GM12878 (cell line): ENCODE data around the gene SLC8B1. TPM values are rescaled to one million over a fixed set of nuclear protein-coding genes. Genes with fewer than 3 reads are reported as not detected.

ENCODE experiments used
- ATAC-seq: fragments of 200-7000 bp; cut with Tn5 transposase; 3 replicates; pipeline ENCODE4 v1.9.1; 2020; ENCODE audit warnings: mild to moderate bottlenecking, moderate library complexity
- BruUV-seq: library from RNA; stranded (reverse); fragments of 400-500 nt; replicated peaks from 2 replicates; lab custom pipeline; 2021; lab: Mats Ljungman, UMichigan
- CTCF ChIA-PET: fragments of 300-600 bp; sonication (Branson Sonifier 250); formaldehyde crosslinking; extraction: SDS; loops from one replicate; lab custom pipeline; 2021; ENCODE audit warnings: inconsistent platforms; lab: Yijun Ruan, JAX
- POLR2A ChIA-PET: fragments of 350-600 bp; formaldehyde crosslinking; extraction: SDS; loops from one replicate; lab custom pipeline; 2021; ENCODE audit warnings: inconsistent platforms; lab: Charles Lee
- RAD21 ChIA-PET: fragments of 300-600 bp; sonication (Branson Sonifier 250); formaldehyde crosslinking; loops from one replicate; lab custom pipeline; 2023; ENCODE audit warnings: antibody characterized with exemption; ENCODE audit not compliant: unreplicated experiment; lab: Charles Lee
- SMC1A ChIA-PET: fragments of 300-600 bp; sonication (Branson Sonifier 250); formaldehyde crosslinking; loops from one replicate; lab custom pipeline; 2023; ENCODE audit not compliant: unreplicated experiment, uncharacterized antibody; lab: Charles Lee
- DNase-seq: peaks from one replicate; pipeline ENCODE4 v3.0.0-alpha.2; 2011; ENCODE audit warnings: low read depth, low spot score
- FAIRE-seq: peaks from 3 replicates; lab custom pipeline; 2011; peaks lifted over from hg19 to GRCh38; lab: Jason Lieb, UNC
- H2AFZ ChIP-seq: 2 replicates; pipeline ENCODE4 v1.6.0; 2011; ENCODE audit warnings: low read depth, low read length, control low read depth; ENCODE audit not compliant: control insufficient read depth
- H3K27ac ChIP-seq: 2 replicates; pipeline ENCODE4 v1.5.1; 2011; ENCODE audit warnings: control low read depth; ENCODE audit not compliant: control insufficient read depth, insufficient read depth
- H3K27me3 ChIP-seq, 2 experiments: replicated peaks in 1 of 2; 2 replicates each; pipeline versions ENCODE4 v1.6.0 to v1.6.1; 2011; ENCODE audit warnings: low read length in 1 of 2; ENCODE audit not compliant: control insufficient read depth in 2 of 2, insufficient read depth in 2 of 2
- H3K36me3 ChIP-seq, 2 experiments: 2 replicates each; pipeline ENCODE4 v1.5.1; 2011; ENCODE audit warnings: low read length in 1 of 2; ENCODE audit not compliant: control insufficient read depth in 2 of 2, insufficient read depth in 2 of 2
- H3K4me1 ChIP-seq: 2 replicates; pipeline ENCODE4 v1.6.1; 2011; ENCODE audit warnings: mild to moderate bottlenecking, low read length, moderate library complexity, mixed read lengths; ENCODE audit not compliant: control insufficient read depth, insufficient read depth
- H3K4me2 ChIP-seq: 2 replicates; pipeline ENCODE4 v1.6.0; 2011; ENCODE audit warnings: control low read depth; ENCODE audit not compliant: control insufficient read depth, insufficient read depth
- H3K4me3 ChIP-seq: fragments of 200-600 bp; sonication (generic); 2 replicates; pipeline ENCODE4 v1.5.1; 2016
- H3K79me2 ChIP-seq: 2 replicates; pipeline ENCODE4 v1.6.0; 2011; ENCODE audit warnings: low read length; ENCODE audit not compliant: control insufficient read depth, insufficient read depth
- H3K9ac ChIP-seq: 2 replicates; pipeline ENCODE4 v1.8.0; 2011; ENCODE audit warnings: low read length, control low read depth, mixed read lengths; ENCODE audit not compliant: control insufficient read depth, insufficient read depth
- H3K9me3 ChIP-seq: replicated peaks from 3 replicates; pipeline ENCODE4 v1.5.1; 2011; ENCODE audit warnings: mild to moderate bottlenecking, low read length; ENCODE audit not compliant: control insufficient read depth, insufficient read depth
- H4K20me1 ChIP-seq: 2 replicates; pipeline ENCODE4 v1.6.0; 2011; ENCODE audit not compliant: control insufficient read depth, insufficient read depth
- PAX8 ChIP-seq: fragments of 450-650 bp; IDR thresholded peaks from 2 replicates; pipeline ENCODE4 v1.6.1; 2017; ENCODE audit warnings: mild to moderate bottlenecking, moderate library complexity
- WGBS: methylation state at CpG from one replicate; pipeline ENCODE4 v1.1.6; 2016; ENCODE audit warnings: low lambda C conversion rate; ENCODE audit not compliant: insufficient replicate concordance, insufficient coverage; ENCODE audit errors: missing lambda C conversion rate; 5-methylcytosine and 5-hydroxymethylcytosine counted together
- in situ Hi-C: fragments of 300-500 bp; cut with MboI; formaldehyde crosslinking; loops from 9 replicates; pipeline ENCODE4 v1.14.3; 2018; ENCODE audit warnings: mixed read lengths
- intact Hi-C: fragments of 100-400 bp; cut with micrococcal nuclease; formaldehyde crosslinking; loops from one replicate; pipeline ENCODE4 v1.14.2; 2022; ENCODE audit not compliant: unreplicated experiment
- polyA plus RNA-seq, 11 experiments: library from polyadenylated mRNA; depleted of rRNA in 4 of 11; unstranded in 6 of 11; stranded (reverse) in 5 of 11; fragments of >200 nt; fragmentation: Nextera tagmentation in 4 of 11; fragmentation: Illumina TruSeq in 1 of 11; extraction: Ambion mirVana in 4 of 11; extraction: Trizol in 1 of 11; gene quantifications; 1 replicate in 1 of 11; 2 replicates in 10 of 11; pipeline versions ENCODE4 v1.2.1 to v1.2.3, GENCODE V29; 2011 to 2016; ENCODE audit warnings: inconsistent platforms in 2 of 11, missing spikeins in 2 of 11, low read depth in 1 of 11
- total RNA-seq, 4 experiments: library from RNA; depleted of rRNA in 3 of 4; stranded (reverse); fragments of >200 nt in 3 of 4; fragmentation: Illumina TruSeq in 1 of 4; extraction: Trizol in 1 of 4; gene quantifications; 2 replicates each; pipeline versions ENCODE4 v1.2.1 to v1.2.3, GENCODE V29; 2013 to 2021
- TF ChIP-seq, protein P1 (sequence below): IDR thresholded peaks from 2 replicates; pipeline ENCODE4 v1.6.1; 2011; ENCODE audit warnings: mild to moderate bottlenecking, low read depth, low read length, moderate library complexity; ENCODE audit not compliant: insufficient replicate concordance
- TF ChIP-seq, protein P2 (sequence below): fragments of 450-650 bp; IDR thresholded peaks from 2 replicates; pipeline ENCODE4 v1.6.1; 2016; ENCODE audit warnings: mild to moderate bottlenecking

The SLC8B1 gene
- total and polyA plus RNA-seq, 10 of the 15 experiments (the other 5 are each of a cell fraction or from before 2014, with no cell fraction given): 0.18 to 12.3 (median 6.8) TPM

DNA sequence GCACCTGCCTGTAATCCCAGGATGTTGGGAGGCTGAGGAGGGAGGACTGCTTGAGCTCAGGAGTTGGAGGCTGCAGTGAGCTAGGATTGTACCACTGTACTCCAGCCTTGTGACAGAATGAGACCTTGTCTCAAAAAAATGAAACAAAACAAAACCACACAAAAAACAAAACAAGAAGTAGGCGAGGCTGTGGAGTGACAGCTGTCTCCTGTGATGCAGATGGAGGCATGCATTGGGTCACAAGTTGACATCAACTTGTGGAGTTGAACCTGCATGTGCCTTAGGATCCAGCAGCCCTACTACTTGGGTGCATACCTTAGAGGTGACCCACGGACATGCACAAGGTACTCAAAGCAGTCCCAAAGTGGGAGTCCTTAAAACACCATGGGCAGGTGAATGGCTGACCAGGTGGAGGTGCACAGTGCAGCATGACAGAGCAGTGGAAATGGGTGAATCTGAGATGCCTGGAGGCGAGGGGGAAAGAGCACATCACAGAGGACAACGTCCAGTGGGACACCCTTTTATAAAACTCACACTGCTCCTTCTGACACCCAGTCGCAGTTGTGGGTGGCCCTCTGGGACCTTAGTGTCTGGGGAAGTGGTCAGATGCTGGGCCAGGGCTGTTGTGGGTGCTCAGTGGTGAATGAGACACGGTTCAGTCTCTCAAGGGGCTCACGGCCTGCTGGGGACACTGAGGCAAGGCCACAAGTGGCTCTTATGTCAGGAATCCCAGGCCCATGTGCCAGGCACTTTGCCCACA, 36.2 kb upstream of the SLC8B1 start:
- Histone ChIP-seq H3K9me3 (no peaks in the 10 kb centered on the region; the same call in 2 of the 3 replicates), H3K27ac (no peak overlapping the region), H3K36me3 (no peaks in the 10 kb centered on the region; a peak in 3 of 4 replicates)
- FAIRE-seq (no peak), ATAC-seq (peak; percentile 52)
- RAD21 ChIA-PET: no interaction called here
- no peak for TF ChIP-seq PAX8
- TF ChIP-seq, protein P1, sequence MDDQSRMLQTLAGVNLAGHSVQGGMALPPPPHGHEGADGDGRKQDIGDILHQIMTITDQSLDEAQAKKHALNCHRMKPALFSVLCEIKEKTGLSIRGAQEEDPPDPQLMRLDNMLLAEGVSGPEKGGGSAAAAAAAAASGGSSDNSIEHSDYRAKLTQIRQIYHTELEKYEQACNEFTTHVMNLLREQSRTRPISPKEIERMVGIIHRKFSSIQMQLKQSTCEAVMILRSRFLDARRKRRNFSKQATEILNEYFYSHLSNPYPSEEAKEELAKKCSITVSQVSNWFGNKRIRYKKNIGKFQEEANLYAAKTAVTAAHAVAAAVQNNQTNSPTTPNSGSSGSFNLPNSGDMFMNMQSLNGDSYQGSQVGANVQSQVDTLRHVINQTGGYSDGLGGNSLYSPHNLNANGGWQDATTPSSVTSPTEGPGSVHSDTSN: peak; percentile 70
- TF ChIP-seq, protein P2, sequence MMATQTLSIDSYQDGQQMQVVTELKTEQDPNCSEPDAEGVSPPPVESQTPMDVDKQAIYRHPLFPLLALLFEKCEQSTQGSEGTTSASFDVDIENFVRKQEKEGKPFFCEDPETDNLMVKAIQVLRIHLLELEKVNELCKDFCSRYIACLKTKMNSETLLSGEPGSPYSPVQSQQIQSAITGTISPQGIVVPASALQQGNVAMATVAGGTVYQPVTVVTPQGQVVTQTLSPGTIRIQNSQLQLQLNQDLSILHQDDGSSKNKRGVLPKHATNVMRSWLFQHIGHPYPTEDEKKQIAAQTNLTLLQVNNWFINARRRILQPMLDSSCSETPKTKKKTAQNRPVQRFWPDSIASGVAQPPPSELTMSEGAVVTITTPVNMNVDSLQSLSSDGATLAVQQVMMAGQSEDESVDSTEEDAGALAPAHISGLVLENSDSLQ: peak; percentile 88
- TF ChIP-seq, all 136 proteins: peak for 2
- 29% methylated on average over 7 of the region's 7 CpGs for WGBS
- intact Hi-C loops (no loop called here), in situ Hi-C loops (no loop called here)
- ChIA-PET POLR2A (interaction anchor here (1.2 kb wide), 1 partner anchor 52 kb away, joined by 6 read pairs; no protein-coding TSS in a partner anchor), CTCF (no interaction called here), SMC1A (no interaction called here)
- no TSS peak for BruUV-seq
- Histone ChIP-seq H3K27me3 (no peaks in the 10 kb centered on the region), H4K20me1 (no peaks in the 10 kb centered on the region), H3K9ac (no peak overlapping the region), H3K4me1 (0 out of 2 replicates have a peak, but pooled peaks cover 2% of the 10 kb centered on the region), H2AFZ (no peak overlapping the region), H3K4me3 (no peak overlapping the region), H3K79me2 (no peaks in the 10 kb centered on the region), H3K4me2 (no peak overlapping the region)
- DNase-seq: no peak
